Fibroblast of the conjunctiva (primary cell): ENCODE data around the gene SFRP2.

Experiments used
- DNase-seq: peaks from one replicate; pipeline ENCODE4 v3.0.0-alpha.2; 2010; ENCODE audit warnings: low read depth

Gene SFRP2, protein sequence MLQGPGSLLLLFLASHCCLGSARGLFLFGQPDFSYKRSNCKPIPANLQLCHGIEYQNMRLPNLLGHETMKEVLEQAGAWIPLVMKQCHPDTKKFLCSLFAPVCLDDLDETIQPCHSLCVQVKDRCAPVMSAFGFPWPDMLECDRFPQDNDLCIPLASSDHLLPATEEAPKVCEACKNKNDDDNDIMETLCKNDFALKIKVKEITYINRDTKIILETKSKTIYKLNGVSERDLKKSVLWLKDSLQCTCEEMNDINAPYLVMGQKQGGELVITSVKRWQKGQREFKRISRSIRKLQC

GRCh38 chr4:153788413-153789276 lies at the start of gene SFRP2:
Gene SFRP2, minus strand, starts transcription at chr4:153789083. Its CDS starts 248 bp downstream, at chr4:153788835.
- DNase-seq: no peak

- DNase-seq: no peak
Observed at GRCh38 chr4:153838564-153838963, 49.7 kb upstream of the SFRP2 start.

DNA sequence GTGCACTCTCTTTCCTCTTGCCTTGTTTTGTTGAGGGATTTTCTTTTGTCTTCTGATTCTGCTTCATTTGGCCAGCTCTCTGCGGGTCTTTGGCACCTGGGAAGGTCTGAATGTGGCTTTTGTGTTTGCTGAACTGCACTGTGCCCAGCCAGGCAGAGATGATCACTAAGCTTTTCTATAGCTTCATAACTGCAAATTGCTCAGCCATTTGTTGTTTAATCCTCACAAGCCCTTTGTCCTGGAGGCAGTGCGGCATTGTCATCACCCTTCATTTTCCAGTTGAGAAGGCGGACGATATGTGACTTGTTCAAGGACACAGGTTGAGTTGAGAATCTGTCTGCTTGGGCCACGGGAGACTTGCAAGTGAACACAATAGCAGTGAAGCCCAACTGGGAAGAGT lies 46.0 kb upstream of the SFRP2 start:
- DNase-seq: no peak

DNA sequence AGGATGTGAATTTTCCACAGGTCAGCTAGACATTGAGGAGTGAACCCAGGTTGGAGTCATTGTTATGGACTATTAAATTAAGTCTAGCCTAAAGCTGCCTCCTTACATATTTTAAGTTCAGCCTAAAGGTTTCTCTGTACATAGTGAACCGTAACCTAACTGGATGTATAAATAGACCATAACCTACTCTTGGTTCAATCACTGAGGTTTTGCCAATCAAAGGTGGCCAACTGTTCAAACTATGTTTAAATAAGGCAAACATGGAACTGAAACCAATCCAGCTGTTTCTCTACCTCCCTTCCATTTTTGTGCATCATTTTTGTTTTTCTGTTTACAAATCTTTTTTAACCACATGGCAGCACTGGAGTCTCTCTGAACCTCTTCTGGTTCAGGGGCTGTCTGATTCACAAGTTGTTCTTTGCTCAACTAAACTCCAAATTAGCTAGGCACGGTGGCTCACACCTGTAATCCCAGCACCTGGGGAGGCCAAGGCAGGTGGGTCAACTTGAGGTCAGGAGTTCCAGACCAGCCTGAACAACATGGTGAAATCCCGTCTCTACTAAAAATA lies 43.9 kb upstream of the SFRP2 start:
- DNase-seq: no peak

GRCh38 chr4:153832054-153832453 lies 43.2 kb upstream of the SFRP2 start:
- no peak for DNase-seq

DNA sequence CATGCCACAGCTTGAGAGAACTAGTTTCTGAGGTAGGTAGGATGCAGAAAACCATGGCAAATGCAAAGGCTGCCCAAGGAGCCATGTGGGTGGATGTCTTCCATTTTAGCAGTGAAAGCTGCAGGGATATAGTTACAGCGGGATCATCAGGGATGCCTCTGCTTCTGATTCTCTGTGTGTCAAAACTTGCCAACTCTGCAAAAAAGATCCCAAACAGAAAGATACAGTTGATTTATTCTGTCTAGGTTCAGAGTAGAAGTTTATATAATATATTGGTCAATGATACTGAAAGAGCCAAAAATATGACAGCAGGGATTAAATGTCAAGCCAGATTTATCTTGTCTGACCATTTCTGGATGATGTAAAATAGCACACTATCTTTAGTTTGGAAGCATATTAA lies 42.4 kb upstream of the SFRP2 start:
- no peak for DNase-seq

DNA sequence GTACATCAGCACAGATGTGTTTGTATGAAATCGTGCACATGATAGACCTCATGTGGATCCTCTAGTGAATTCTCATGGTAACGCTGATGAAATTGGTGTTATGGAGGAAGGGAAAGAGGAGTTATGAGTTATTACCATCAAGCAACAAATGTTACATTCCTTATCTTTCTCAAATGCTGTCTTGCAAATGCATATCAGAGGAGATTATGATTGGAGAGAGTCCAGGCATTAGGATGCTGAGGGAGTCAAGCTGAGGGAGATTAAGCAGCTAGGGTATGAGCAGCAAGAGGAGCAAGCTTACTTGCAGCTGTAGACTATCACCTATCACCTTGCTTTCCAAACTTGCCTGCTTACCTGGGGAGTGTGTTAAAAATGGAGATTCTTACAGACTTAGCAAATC lies 36.8 kb upstream of the SFRP2 start:
- no peak for DNase-seq

DNA sequence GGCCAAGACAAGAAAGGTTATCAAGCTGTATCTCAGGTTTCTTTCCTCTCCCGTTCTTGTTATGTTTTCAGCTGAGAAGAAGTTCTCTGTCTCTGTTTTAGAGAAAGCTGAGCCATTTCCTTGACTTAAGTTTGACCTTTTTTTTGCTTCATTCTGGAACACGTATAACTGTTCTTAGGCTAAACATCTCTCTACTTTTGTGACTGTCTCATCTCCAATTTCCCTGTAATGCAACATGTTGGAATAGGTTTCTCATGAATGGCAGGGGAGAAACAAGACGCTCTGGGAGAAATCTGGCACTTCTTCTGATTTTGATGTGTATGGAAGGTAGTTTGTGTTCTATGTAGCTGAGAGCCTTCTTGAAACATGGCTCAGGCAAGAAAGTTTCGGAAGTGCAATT lies 36.2 kb upstream of the SFRP2 start:
- DNase-seq: no peak

DNA sequence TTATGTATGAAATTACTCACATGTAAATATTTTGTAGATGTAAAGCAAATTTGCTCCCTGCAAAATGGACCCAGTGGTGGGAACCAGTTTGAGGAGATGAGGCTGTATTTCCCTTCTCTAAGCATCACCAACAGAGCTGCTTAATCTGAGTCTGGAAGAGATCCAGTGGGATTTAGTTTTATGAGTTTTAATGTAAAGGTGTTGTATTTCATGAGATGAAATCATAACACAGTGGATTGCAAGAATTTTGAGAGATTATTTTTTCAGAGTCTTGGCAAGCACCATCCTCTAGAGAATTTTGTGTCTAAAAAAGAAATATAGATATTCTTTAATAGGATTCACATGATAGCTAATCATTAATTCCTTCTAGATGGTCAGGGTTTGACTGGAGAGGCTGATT lies 35.6 kb upstream of the SFRP2 start:
- no peak for DNase-seq

- no peak for DNase-seq
Observed at GRCh38 chr4:153823483-153823882, 34.6 kb upstream of the SFRP2 start.

DNA sequence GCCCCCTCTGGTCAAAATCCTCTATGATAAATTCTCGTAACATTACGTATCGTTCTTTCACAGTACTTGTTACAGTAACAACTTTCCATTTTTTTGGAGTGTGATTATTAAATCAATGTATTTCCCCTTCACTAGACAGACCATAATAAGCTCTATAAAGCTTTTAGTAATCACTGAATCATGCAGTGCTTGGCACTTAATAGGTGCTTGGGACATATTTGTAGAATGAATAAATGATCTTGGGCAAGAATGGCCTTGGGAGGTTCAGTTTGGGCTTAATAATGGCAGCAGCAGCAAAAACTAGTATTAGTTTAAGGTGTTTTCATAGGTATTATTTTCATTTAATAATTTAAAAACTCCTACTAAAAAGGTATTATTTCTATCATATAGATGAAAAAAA lies 33.4 kb upstream of the SFRP2 start:
- no peak for DNase-seq

DNA sequence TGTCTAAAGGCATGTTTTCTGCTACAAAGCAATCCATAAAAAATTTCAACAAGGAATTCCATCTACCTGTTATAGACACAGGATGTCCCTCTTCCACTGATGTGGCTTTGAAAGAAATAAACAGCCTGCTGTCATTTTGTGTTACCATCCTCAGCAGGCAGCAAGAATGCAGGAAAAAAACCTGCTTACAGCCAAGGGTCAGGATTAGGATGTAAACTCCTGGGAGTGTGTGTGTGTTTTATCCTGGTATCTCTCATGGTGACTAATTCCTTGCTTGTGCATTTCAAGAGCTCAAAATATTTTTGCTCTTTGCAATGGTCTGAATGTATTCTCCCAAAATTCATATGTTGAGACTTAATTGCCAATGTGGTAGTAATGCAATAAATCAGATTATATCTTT lies 28.6 kb upstream of the SFRP2 start:
- no peak for DNase-seq

- no peak for DNase-seq
Observed at GRCh38 chr4:153816542-153816941, 27.7 kb upstream of the SFRP2 start.

DNA sequence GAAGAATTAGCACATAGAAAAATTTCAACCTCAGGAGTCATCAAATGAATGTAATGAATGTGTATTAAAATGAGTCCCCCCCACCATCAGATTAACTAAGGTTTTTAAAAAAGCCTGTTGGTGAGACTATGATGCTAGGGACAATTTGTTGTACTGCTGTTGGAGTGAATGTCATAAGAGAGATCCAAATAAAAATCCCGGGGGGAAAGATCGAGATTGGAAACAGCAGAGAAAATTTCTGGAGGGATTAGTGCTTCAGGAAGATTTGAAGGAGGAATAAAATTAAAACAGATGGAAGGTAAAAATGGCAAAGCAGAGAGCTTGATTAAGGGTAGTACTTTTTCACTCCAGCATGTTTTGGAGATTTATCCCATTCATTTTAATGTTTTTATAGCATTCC lies 25.9 kb upstream of the SFRP2 start:
- DNase-seq: no peak

- no peak for DNase-seq
Observed at GRCh38 chr4:153809916-153810810, 21.3 kb upstream of the SFRP2 start.

DNA sequence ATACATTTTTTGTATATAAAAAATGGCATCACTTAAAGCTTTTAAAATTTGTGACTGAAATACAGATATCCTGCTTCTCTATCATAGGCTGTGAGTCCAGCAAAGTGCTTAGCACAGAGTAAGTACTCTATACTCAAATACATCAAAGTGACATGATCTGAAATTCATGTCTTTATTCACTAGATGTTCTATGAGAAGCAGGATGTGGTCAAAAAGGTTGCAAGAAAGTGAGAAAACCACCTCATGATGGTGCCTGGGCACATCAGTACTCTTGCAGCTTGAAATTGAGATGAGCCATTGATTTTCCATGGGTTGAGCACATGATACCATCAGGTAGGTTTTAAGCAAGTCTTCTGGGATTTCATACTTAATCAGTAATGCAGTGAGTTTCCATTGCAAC lies 20.4 kb upstream of the SFRP2 start:
- no peak for DNase-seq

DNA sequence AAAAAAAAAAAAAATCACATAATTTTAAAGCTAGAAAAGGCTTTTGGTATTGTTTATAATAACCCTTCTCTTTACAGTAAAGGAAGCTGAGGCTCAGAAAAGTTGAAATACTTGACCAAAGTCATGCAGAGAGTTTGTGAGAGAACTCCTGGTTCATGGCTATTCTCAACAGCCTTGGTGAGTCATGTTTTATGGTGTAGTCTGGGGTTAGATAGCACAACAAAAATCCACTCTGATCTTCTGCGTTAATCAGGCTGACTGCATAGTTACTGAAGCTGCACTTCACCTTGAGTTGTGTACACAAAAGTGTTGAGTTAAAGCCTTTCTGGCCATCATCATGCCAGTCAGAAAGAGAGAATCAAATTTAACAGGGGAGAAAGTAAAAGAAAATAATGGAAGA lies 19.3 kb upstream of the SFRP2 start:
- DNase-seq: no peak

- no peak for DNase-seq
Observed at GRCh38 chr4:153806073-153806472, 17.2 kb upstream of the SFRP2 start.

- no peak for DNase-seq
Observed at GRCh38 chr4:153804722-153805121, 15.8 kb upstream of the SFRP2 start.

DNA sequence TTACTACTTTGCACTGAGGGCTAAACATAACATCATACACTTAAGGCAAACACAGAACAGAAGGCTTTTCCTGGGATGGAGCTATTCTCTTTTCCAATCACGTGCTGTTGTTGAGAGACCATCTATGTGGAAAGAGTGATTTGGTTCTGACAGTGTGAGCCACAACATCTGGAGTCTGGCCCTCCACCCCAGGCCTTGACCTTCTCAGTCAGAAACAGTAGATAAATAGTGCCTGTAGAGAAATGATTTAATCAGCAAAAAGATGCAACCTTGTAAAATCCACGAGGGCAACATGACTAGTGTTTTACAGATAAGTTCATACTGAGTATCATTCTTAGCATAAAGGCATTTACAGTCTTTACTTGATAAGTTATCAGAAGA lies 10.8 kb upstream of the SFRP2 start:
- no peak for DNase-seq

DNA sequence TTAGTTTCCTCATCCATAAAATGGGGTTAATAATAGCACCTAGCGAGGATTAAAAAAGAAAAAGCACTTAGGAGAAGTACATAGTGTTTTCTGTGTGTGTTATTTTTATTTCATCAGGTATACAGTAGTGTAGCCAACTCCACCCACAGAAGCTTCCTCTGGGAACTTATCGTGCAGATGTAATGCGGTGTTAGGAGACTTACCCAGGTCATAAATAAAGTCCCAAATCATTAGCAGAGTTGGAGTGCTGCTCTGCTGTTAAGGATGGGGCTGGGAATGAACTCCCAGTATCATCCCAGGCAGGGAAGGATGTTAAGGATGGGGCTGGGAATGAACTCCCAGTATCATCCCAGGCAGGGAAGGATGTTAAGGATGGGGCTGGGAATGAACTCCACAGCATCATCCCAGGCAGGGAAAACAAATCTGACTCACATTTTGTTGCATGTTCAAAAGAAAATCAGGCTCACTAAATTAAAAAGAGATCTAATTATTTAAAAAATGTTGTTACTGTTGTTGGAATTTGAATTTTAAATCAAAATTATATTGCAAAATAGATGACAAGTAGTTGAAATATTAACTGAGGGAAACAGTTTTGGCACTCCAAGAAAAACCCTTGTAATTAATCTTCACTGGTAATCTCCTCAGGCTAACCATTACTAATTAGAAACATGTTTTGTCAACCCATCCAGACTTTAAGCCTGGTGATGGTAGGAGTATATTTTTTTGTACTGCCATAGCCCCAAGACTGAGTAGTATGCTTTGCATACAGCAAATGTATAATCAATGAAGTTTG lies 10.2 kb upstream of the SFRP2 start:
- DNase-seq: no peak
